GM19193 (cell line): ENCODE measurements around the gene COL5A1.

ENCODE experiments used
- POLR2A ChIP-seq: IDR thresholded peaks from 4 replicates; pipeline ENCODE4 v1.6.1; 2011; ENCODE audit not compliant: insufficient read depth, insufficient read length; ENCODE audit errors: extremely low read depth

Gene COL5A1

DNA sequence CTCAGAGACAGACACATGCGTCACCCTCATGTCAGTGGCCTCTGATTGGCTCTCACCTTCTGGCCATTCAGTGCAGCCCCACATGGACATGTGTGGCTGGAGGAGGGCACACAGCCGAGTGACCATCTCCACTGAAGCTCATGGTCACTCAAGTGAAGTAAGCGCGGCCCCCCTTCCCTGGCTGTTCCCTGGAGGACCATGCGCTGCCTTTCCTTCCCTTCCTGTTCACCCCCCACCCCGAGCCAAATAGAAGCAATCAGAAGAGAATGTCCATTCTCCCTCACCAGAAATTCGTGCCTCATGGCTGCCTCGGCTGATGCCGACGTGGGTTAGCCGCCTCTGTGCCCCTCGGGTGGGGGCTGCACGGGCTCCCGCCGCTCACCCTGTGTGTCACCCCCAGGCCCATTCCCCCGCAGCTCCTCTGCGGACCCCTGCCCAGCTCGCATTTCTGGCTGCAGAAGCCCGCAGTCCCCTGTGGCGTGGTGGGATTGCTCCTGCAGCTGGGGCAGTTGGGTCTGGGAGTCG lies 12.5 kb upstream of the COL5A1 start:
- TF ChIP-seq POLR2A = no peak

DNA sequence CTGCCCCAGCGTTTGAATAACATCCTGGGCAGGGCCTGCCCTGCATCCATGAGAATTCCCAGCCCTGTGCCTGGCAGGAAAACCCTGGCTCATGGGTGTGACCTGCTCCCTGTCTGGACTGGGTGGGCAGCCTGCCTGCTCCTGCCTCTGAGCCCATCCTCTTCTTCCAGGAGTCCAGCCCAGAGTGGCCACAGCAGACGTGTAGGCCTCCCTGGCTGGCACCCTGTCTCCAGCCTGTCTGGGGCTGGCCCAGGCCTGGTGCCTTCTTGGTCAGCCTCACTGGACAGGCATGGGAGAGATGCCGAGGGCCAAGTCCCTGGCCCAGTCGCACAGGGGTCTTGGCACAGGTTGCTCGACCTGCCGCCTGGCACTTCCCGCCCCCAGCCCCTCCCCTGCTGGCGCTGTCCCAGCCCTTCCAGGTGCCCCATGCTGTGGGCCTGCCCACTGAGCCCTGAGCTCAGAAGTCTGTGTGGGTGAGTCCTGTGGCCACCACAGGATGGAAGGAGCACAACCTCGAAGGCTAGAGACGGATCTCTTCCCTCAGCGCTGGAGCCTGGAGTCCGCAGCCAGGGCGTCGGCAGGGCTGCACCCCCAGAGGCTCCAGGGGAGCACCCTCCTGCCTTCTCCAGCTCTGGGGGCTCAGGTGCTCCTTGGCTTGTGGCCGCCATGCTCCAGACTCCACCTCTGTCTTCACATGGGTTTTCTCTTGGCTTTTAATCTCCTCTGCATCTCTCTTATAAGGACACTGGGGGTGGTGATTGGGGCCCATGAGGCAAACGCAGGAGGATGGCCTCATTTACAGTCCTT lies 11.8 kb upstream of the COL5A1 start:
- TF ChIP-seq POLR2A = no peak

DNA sequence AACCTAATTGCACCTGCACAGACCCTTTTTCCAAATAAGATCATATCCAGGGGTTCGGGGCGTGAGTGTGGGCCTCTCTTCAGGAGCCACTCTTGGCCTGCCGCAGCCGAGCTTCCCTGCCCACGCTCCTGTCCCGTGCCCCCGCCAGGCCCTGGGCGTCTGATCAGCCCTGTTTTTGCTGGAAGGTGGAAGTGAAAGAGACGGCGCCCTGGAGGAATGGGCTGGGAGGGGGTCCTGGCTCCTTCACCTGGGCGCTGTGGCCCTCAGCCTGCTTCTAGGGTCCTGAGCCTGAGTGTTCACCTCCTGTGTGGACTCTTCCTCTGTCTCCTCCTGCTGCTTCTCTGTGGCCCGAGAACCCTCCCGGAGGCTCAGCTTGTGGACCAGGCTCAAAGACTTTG lies 11.2 kb upstream of the COL5A1 start:
- no peak for TF ChIP-seq POLR2A

DNA sequence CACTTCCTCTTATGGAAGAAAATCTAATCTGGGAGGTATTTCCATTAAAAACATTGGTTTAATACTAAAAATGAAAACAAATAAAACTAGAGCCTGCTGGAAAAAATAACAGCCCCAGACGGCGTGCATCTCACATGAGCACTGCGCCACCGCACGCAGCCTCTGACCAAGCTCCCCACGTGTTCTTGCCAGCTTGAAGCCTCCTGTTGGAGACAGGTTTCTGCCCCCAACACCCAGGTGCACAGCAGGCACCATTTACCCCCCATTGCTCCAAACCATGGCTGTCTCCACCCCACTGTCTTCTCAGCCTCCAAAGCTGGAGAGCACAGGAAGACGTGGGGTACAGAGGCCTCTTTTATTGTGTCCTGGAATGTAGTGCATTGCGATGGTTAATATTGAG lies 10.7 kb upstream of the COL5A1 start:
- no peak for TF ChIP-seq POLR2A

DNA sequence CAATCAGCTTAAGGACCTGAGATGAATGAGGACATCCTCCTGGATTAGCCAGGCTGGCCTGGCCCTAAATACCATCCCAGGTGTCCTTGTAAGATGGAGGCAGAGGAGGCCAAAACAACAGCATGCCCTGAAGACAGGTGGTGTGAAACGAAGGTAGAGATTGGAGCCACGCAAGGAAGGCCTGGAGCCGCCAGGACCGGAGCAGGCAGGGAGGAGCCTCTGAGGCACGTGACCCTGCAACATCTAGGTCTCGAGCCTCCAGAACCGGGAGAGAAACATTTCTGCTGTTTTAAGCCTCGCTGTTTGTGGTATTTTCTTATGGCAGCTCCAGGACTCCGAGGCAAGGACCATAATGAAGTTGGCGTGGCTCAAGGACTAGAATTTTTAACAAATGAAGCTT lies 9.7 kb upstream of the COL5A1 start:
- TF ChIP-seq POLR2A = no peak

DNA sequence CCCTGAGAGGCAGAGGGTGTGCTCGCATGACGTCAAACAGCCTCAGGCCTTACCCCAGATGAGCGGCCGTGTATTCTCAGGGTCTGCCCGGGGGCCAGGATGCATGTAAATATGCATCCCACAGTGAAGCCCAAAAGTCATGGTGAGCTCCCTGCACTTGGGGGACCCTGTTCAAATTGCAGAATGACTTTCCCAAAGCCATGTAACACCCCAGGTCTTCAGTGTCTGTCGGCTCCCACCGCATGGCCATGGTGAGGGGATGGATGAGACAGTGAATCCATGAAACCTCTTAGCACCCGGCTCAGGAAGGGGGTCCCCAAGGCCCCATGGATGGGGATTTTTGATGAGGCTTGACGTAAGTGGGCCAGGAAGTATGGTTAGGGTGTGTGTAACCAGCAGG lies 9.3 kb upstream of the COL5A1 start:
- no peak for TF ChIP-seq POLR2A

DNA sequence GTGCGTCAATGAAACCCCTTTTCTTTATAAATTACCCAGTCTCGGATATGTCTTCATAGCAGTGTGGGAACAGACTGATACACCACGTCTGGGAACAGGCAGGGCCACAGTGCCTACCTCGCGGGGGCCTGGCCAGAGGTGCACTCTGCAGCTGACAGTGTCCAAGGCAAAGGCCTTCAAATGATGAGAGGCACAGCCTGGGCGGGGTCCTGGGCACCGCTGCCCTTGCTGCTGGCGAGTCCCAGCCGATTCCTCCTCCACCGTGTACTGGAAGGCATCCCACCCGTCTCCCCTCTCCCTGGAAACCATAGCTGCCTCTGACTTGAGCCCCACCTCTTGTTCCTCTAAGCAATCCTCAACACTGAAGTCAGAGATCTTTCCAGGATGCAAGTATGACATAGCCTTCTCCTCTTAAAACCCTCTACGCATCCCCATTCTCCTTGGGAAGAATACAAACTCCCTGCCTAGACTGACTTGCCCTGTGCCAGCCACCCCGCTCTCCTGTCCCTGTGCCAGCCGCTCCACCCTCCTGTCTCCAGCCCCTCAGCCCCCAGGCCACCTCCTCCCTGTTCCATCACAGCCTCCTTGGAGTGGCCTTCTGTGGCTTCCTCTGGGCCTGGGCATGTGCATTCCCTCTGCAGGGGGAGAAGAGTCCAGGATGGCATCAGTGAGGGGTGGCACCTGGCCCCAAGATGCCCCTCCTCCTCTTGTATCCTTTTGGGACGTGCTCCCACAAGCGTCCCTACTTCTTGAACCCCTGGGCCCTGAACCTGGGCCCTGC lies 8.1 kb upstream of the COL5A1 start:
- no peak for TF ChIP-seq POLR2A

DNA sequence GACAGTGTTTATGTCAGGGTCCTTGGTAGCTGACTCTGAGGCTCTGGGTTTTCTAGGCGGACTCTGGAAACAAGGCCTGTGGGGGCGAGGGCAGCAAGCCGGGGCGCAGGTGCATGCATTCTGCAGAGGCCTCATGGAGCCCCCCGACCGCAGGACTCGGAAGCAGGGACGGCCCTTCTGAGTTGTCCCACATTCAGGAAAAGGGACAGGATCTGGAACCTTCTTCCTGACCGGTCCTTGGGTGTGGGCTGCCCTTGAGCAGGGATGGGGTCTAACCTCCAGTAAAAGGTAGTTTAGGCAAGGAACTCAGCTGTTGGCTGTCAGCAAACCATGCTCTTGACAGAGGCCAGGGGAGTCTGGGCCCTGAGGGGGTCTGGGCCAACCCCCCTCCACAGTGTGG lies 7.4 kb upstream of the COL5A1 start:
- no peak for TF ChIP-seq POLR2A

DNA sequence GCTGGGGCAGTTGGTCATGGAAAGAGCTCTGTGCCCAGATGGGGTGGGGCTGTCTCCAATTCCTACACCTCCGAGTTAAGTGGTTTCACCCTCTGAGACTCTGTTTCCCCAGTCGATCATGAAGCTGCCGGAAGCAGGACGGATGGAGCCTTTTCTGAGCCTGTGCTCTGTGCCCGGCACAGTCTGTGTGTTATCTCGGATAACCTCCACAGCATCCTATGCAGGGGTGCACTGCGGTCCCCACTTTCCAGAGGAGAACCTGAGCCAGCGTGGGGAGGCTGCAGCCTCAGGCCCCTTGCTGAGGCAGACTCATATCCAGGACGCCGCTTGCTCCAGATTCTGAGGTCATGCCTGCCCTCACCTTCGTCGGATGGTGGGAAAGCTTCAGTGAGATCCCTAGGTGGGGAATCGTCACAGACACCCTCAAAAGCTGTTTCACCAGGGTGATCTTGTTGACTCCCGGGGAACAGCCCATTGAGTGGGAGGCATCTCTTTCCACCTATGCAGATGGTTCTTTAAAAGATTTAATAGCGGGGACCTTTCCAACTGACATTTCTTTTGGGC lies 6.9 kb upstream of the COL5A1 start:
- TF ChIP-seq POLR2A = no peak

DNA sequence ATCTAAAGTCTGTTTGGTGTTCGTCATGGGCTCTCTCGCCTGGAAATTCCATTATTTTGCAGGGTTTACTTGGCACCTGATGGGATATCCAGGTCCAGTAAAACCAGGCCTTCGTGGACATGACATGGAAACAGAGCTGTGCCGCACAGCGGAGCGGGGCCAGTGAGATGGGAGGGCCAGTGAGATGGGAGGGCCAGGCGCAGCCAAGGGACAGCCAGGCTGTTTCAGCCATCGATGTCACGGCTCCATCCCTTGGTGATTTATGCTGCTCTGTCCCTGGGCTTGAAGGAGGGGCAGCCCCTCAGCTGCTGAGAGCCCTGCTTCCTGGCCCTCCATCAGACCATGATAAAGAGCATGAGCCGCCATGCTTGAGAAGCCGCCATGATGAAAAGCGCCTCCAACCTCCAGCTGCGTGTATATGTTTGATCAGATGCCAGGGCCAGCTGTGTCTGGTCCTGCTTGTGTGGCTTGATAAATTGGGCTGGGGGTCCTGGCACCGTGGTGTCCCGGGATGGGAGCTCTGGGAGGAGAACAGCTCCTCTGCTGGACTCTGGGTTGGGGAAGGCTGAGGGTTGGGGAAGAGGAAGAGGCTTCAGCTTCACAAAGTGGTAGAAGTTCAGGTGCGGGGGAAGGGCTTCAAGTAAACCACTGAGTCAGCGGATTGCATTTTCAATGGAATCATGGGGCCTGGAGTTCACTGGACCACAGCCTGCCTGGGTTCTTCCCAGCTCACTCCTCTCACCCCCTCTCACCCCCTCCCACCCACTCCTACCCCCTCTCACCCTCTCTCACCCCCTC lies 6.1 kb upstream of the COL5A1 start:
- no peak for TF ChIP-seq POLR2A

DNA sequence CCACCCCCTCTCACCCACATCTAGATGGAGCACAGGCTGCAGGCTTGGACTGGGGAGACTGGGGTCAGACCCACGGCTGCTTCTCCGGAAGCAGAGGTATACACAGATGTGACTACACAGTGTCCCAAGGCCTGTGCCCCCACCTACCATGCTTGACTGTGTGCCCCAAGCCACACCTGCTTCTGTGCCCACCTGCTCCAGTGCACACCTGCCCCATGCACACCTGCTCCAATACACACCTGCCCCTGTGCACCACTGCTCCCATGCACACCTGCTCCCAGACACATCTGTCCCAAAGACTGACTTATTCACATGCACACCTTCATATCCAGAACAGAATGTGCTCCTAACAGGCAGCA lies 5.5 kb upstream of the COL5A1 start:
- no peak for TF ChIP-seq POLR2A

DNA sequence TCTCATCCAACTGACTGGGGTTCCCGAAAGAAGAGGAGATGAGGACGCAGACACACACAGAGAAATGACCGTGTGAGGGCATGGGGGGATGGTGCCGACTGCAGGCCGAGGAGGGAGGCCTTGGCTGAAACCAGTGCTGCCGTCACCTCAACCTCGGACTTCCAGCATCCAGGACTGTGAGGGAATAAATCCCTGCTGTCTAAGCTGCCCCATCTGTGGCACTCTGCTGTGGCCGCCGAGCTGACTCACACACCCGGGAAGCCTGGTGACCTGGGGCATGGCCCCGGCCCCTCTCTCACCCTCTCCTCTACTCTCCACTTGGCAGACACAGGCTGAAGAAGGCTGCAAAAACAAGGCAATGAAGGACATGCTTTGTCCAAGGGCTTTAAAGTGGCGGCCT lies 4.4 kb upstream of the COL5A1 start:
- TF ChIP-seq POLR2A = no peak

DNA sequence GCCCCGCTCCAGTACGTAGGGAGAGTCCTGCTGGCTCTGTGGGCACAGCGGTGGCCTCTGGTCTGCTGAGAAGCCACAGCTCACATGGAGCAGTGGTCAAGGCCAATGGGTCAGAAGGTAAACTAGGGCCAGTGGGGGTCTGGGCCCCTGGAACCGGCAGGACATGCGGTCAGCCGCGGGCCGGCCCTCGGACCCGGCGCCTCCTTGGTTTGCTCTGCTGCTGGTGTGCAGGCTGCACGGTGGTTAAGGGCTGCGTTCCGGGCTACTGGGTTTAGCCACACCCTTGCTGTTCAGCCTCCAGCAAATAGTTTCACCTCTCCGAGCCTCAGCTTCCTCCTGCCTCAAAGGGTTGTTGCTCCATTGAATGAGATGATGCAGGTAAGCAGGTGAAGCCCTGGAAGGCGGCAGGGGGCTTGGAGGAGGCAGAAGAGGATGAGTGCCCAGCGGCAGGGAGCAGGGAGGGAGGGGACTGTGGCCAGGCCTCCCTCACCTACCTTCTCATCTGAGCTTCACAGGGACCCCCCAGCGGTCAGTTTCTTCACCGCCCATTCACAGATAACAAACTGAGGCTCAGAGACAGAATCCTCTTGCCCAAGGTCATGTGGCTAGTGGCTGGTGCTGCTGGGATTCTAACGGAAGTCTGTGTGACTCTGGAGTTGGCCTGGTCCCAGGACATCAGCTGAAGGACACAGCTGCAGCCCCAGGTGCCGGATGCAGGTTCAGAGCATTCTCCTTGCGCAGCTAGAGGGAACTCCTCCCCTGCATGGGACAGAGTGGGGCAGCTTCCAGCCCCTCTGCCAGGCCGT lies 3.7 kb upstream of the COL5A1 start:
- TF ChIP-seq POLR2A = no peak

DNA sequence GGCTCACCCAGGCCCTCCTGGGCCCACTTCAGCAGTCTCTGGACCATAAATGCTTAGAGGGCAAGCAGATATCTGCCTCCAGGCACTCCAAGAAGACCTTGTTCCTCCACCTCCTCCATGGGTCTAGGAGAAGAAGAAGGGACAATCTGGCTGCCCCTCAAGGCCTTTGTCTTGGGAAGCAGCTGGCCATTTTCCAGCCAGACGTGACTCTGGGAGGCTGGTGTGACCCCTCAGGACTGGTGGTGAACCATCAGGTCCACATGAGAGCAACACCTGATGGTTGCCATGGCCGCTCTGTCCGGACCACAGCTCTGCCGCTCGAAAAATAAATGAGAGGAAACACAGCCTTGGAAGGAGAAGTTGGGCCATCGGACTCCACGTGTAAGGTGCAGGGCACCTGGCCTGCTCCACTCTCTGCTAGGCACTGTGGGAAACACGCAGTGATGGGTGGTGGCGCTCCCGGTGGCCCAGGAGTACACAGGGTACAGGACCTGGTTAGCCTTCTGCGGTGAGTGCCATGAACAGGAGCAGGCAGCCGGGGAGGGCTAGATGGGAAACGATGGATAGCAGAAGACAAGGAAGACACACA lies 3.0 kb upstream of the COL5A1 start:
- TF ChIP-seq POLR2A = no peak
